Measurements from ENCODE around the gene B3GNT2.
A peak's percentile ranks its signal among the peaks of the same experiment; 100 is the strongest.

The B3GNT2 gene

DNA sequence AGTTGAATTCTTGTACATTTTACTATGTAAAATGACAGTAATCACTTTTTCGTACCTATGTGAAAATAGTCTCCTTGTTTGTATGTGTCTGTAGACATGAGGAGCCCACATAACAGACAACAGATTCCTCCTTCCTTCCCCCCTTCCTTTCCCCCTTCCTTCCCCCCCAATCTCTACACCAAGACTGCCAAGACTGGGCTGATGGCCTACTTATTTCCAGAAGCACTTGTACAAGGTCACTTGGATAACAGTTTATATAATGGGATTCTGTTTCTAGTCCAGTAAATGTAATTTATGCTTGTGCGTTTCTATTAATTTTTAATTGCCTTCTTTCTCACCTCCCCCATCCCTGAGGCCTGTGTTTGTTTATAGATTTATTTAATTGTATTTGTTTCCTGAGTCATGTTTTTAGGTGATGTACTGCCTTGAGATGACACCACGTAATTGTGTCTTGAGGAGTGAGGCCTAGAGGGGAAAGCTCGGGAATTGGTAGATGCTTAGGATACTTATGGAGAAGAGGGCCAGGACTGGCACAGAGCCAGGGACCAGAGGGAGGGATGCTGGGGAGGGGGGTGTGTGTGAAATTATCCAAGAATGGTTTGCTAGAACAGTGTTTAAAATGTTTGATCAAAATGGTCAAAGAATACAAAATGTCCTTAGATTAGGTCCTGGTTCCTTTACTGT lies 12.3 kb downstream of the B3GNT2 start:
- CTCF ChIA-PET: interaction anchor here (0.6 to 0.7 kb wide), 2 partner anchors 75 to 651 kb away, joined by 3 read pairs; no protein-coding TSS in a partner anchor

DNA sequence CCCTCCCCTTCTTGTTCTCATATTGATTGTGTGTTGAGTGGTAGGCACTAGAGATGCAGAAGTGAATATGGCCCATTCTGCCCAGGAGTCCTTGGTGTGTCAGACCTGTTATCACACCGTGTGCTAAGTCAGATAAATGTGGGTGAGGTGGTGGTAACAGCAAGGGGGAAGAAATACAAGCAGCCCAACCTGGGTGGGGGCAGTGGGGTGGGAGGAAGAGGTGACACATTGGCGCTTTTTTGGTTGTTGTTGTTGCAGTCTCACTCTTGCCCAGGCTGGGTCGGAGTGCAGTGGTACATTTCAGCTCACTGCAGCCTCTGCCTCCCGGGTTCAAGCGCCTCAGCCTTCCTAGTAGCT lies 12.8 kb downstream of the B3GNT2 start:
- CTCF ChIA-PET: interaction anchor here (0.6 to 0.7 kb wide), 3 partner anchors 75 to 651 kb away, joined by 3 read pairs; no protein-coding TSS in a partner anchor
- POLR2A ChIA-PET: no interaction called here
- H3K27ac ChIP-seq (ENCODE audit: extremely low read depth, low read depth, low read length): no peak overlapping the region
- TF ChIP-seq ZNF37A (tag by site-specific recombination; IDR thresholded peaks at IDR 0.05) (no peak), OSR2 (tag by site-specific recombination; IDR thresholded peaks at IDR 0.05) (no peak), ZNF571 (tag by site-specific recombination; IDR thresholded peaks at IDR 0.05) (no peak), ZNF48 (tag by site-specific recombination; IDR thresholded peaks at IDR 0.05) (no peak), WT1 (tag by site-specific recombination; IDR thresholded peaks at IDR 0.05) (no peak), GLIS1 (tag by site-specific recombination; IDR thresholded peaks at IDR 0.05) (peak; percentile 82), KLF16 (tag by site-specific recombination; IDR thresholded peaks at IDR 0.05) (no peak), YY2 (tag by site-specific recombination; IDR thresholded peaks at IDR 0.05) (no peak), HOXC10 (CRISPR knock-in tag; IDR thresholded peaks at IDR 0.05) (no peak), ZNF626 (tag by site-specific recombination; IDR thresholded peaks at IDR 0.05) (no peak), ZIC2 (tag by site-specific recombination; IDR thresholded peaks at IDR 0.05) (peak; percentile 63), ZBTB6 (tag by site-specific recombination; IDR thresholded peaks at IDR 0.05) (no peak), HOXD13 (CRISPR knock-in tag; IDR thresholded peaks at IDR 0.05; ENCODE audit: borderline replicate concordance) (no peak), MEIS1 (CRISPR knock-in tag; IDR thresholded peaks at IDR 0.05; ENCODE audit: borderline replicate concordance) (no peak), ZNF501 (tag by site-specific recombination; IDR thresholded peaks at IDR 0.05) (no peak), MYNN (tag by site-specific recombination; IDR thresholded peaks at IDR 0.05; ENCODE audit: borderline replicate concordance) (no peak), PRDM10 (tag by site-specific recombination; IDR thresholded peaks at IDR 0.05) (peak; percentile 49; the same call in 1 of the 2 replicates), EGR2 (tag by site-specific recombination; IDR thresholded peaks at IDR 0.05; ENCODE audit: low read depth) (peak; percentile 41; the same call in 1 of the 2 replicates)
- peaks cover 4% of the 10 kb centered on the region for H3K4me1 ChIP-seq (ENCODE audit: control insufficient read depth, insufficient read depth, low read length)
- H3K9me3 ChIP-seq (ENCODE audit: control insufficient read depth, insufficient read depth, low read depth, low read length): no peaks in the 10 kb centered on the region
- H3K36me3 ChIP-seq (ENCODE audit: control insufficient read depth in 2 of 2, insufficient read depth in 1 of 2, low read length in 2 of 2): no peaks in the 10 kb centered on the region
- H3K4me3 ChIP-seq (ENCODE audit: low read depth, low read length): no peak overlapping the region

More for the DNA sequence above, 12.3 kb downstream of the B3GNT2 start:
- POLR2A ChIA-PET: no interaction called here
- H3K36me3 ChIP-seq (ENCODE audit: control insufficient read depth in 2 of 2, insufficient read depth in 1 of 2, low read length in 2 of 2): no peaks in the 10 kb centered on the region
- TF ChIP-seq TCF7L2 (IDR thresholded peaks at IDR 0.05; ENCODE audit: borderline replicate concordance, low read depth, low read length): no peak
- no peak for TF ChIP-seq ZNF555 (tag by site-specific recombination; conservative IDR thresholded peaks at IDR 0.05)
- TF ChIP-seq ZNF23 (tag by site-specific recombination; IDR thresholded peaks at IDR 0.05; ENCODE audit: borderline replicate concordance): no peak
- no peak for TF ChIP-seq ZNF433 (tag by site-specific recombination; IDR thresholded peaks at IDR 0.05; ENCODE audit: low read depth)
- TF ChIP-seq ZNF239 (tag by site-specific recombination; IDR thresholded peaks at IDR 0.05): no peak
- no peak for TF ChIP-seq ZNF791 (tag by site-specific recombination; IDR thresholded peaks at IDR 0.05)
- TF ChIP-seq ZNF112 (tag by site-specific recombination; IDR thresholded peaks at IDR 0.05): no peak
- TF ChIP-seq, protein P1, sequence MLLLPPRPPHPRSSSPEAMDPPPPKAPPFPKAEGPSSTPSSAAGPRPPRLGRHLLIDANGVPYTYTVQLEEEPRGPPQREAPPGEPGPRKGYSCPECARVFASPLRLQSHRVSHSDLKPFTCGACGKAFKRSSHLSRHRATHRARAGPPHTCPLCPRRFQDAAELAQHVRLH (tag by site-specific recombination; IDR thresholded peaks at IDR 0.05): no peak
- TF ChIP-seq ZNF133 (tag by site-specific recombination; IDR thresholded peaks at IDR 0.05): no peak
- no peak for TF ChIP-seq GLI2 (tag by site-specific recombination; IDR thresholded peaks at IDR 0.05; ENCODE audit: borderline replicate concordance, low read depth)
- TF ChIP-seq ZNF596 (tag by site-specific recombination; IDR thresholded peaks at IDR 0.05): no peak
- no peak for TF ChIP-seq ZNF184 (tag by site-specific recombination; IDR thresholded peaks at IDR 0.05)
- TF ChIP-seq ZNF677 (tag by site-specific recombination; IDR thresholded peaks at IDR 0.05): no peak
- no peak for TF ChIP-seq ZFP3 (tag by site-specific recombination; IDR thresholded peaks at IDR 0.05; ENCODE audit: low read depth)
- no peak for TF ChIP-seq ZNF521 (tag by site-specific recombination; IDR thresholded peaks at IDR 0.05)
- TF ChIP-seq PRDM1 (tag by site-specific recombination; IDR thresholded peaks at IDR 0.05): no peak
- H3K4me1 ChIP-seq (ENCODE audit: control insufficient read depth, insufficient read depth, low read length): peaks cover 4% of the 10 kb centered on the region
- H3K4me3 ChIP-seq (ENCODE audit: low read depth, low read length): no peak overlapping the region
- no peaks in the 10 kb centered on the region for H3K9me3 ChIP-seq (ENCODE audit: control insufficient read depth, insufficient read depth, low read depth, low read length)
- no peak overlapping the region for H3K27ac ChIP-seq (ENCODE audit: extremely low read depth, low read depth, low read length)
